ENCODE results near the gene CDK5.
"Not testable (repeated sequence)": the region's sequence is repeated elsewhere in the genome, so short reads cannot be mapped to it uniquely, and the experiment has no call there.

CDK5 gene

DNA sequence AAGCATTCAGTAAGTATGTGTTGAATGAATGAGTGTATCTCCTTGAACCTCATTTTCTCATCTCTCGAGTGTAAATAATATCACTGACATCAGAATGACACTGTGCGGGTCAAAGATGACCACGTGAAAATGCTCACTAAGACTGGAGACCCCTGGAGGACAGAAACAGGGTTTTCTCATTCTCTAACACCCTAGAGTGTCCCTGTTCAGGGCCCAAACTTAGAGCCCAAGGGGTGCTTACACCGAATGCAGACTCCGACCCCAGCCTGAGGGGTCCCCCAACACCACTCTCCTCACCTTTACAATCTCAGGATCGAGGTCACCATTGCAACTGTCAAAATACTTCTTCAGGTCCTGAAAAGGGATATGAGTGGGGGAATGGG, 1.4 kb downstream of the CDK5 start:
- DNase-seq: no peak

DNA sequence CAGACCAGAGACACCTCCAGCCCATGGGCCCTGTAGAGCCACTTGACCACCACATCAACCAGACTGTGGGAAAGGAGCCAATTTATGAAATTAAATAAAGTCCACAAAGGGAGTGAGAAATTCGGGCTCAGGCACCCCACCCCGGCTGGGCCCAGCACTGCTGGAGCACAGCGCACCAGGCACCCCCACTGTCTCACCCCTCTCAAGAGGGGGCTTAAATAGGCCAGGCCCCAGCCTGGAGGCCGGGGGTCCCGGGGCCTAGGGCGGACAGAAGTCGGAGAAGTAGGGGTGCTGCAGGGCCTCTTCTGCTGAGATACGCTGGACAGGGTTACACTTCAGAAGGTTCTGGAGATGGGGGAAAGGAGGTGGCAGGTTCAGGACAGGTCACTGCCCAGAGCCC, 3.9 kb downstream of the CDK5 start:
- no peak for DNase-seq

DNA sequence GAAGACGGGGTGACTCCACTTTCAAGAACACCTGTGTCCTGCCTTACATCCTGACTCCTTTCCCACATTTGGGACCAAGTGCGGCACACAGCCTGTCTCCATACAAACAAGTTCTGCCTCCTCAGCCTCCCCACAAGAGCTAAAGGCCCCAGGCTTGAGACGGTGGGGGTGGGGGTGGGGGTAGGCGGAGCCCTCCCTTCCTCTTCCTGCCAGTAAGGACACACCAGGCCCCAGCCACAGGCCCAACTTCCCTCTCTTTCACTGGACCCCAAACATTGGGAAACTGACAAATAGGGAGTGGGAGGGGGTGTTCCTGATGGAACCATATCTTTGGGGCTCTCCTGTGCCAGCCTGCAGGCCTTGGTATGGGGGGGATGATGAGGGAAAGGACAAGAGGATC, 4.6 kb downstream of the CDK5 start:
- no peak for DNase-seq

DNA sequence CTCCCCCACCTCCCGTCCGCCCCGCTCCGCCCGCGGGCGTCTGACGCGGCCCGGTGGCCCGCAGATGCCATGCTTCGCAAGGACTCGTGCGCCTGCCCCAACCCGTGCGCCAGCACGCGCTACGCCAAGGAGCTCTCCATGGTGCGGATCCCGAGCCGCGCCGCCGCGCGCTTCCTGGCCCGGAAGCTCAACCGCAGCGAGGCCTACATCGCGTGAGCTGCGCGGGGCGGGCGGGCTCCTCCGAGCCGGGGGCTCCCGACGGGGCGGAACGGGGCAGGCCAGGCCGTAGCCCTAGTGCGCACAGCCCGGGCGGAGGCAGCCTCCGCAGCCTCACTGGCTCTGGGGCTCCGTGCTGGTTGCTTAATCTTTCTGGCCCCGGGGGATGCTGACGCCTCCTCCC, 6.6 kb downstream of the CDK5 start:
- no peak for DNase-seq

DNA sequence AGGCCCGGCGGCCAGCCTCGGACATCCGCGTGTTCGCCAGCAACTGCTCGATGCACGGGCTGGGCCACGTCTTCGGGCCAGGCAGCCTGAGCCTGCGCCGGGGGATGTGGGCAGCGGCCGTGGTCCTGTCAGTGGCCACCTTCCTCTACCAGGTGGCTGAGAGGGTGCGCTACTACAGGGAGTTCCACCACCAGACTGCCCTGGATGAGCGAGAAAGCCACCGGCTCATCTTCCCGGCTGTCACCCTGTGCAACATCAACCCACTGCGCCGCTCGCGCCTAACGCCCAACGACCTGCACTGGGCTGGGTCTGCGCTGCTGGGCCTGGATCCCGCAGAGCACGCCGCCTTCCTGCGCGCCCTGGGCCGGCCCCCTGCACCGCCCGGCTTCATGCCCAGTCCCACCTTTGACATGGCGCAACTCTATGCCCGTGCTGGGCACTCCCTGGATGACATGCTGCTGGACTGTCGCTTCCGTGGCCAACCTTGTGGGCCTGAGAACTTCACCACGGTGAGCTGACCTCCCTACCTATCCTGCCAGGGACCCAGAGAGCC, 8.7 kb downstream of the CDK5 start:
- no peak for DNase-seq

DNA sequence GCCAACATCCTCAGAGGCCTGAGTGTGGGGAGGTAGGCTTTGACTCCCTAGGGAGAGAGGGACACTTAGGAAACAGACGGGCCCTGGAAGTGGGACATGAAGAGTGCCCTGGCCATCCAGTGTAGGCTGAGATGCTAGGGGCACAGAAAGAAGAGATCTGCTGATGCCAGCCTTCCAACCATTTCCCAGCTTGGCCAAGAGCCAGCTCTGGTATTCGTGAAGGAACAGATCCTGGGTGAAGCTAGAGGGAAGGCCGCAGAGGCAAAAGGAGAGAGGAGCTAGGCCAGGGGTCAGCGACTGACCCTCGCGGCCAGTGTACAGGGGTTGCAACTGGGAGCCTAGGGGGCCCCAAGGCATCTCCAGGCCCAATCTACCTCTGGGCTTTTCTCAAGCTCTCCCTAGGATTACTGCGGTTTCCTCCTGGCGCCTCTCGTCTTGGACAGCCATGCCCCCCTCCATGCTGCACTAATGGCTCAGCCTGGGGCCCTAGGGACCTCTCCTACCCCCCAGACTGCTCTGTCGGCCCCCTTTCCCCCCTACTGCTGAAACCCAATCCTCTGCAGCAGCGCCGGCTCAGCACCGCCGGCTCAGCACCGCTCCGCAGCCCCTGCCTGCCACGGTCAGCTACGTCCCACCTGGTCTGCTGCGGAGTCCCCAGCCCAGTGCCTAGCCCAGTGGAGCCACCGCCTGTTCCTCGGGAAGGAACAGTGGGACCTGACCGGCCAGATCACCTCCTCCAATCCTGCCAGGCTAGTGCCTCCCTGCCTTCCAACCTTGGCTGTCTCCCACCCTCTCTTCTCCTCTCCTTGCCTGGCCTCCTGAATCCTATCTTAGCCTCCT, 9.5 kb downstream of the CDK5 start, which contains the start of gene ASIC3:
Gene ASIC3 (plus strand): TSS at position 556 of the 840 bp plus-strand sequence. CDS start 355 bp downstream, outside the sequence.
- peak in 1 of 2 experiments; percentile 45 for DNase-seq

DNA sequence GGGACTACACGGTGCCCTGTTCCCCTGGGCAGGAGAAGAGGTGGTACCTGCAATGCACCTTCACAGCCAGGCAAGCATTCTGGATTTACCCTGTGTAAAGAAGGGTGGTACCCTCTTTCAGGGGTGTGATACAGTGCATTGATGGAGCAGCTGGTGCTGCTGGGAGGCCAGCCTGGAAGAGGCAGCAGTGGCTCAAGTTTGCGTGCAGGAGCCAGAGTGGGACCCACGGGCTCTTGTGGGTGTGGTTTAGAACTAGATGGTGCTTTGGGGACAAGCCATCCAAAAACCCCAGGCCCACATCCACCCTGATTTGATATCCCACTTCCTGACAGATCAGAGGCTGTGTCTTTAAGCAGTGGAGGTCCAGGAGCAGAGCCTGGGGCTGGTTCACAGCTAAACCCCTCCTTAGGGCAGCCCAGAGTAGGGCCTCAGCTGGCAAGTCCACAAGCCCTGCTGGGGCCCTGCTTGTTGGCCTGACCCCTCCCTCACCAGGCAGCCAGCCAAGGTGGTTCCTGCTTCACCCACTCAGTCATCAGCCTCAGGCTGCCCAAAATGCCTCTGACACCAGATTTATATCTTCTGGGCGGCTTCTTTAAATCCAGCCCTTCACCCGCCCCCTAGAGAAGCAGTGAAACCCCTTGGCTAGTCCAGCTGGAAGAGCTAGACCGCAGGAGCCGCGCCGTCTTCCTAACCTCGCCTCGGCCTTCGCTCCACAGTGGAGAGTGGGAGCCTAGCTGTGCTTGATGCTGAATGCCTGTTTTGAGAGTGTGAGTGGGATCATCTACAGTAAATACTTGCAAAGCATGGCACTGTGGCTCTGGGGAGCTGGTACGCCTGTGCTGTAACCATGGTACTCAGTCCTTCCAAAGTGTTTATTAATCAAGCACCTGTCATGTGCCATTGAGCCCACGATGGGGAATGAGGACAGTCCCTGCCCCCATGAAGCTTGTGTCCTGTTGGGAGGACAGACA, 10.8 kb downstream of the CDK5 start:
- DNase-seq: peak in 1 of 2 experiments; percentile 13

DNA sequence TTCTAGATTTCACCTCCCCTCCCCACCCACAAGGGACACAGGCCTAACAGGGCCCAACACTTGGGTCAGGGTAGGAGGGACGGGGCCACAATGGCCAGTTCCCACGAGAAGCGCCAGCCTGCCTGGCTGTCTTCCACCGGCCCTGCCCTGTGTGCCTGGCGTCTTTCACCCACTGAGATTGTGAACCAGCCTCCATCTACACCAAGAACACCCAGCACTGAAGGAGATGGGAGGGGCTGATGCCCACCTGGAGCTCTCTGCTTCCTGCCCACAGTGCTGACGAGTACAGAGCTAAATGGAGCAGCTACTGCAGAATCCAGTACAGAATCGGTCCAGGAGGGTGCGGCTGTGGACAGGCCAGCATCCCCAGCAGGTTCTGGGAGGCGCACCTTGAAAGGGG, 11.7 kb downstream of the CDK5 start:
- no peak for DNase-seq

DNA sequence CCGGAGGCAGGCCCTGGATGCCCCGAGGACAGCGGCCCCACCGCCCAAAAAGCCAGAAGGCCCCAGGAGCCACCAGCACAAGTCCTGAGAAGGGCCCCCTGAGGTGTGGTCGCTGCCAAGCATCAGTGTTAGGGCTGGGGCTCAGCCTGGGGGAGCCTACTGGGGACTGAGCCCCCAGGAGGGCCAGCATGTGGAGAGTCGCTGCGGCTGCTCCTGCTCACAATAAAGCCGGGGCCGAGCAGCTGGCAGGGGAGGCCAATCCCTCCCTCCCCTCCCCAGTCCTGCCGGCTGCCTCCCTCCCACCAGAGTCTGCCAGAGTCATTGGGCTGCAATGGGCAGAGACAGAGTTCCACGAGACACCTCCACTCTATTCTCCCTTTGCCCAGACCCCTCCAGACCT, 12.4 kb downstream of the CDK5 start:
- peak; percentile 39 to 70 for DNase-seq

DNA sequence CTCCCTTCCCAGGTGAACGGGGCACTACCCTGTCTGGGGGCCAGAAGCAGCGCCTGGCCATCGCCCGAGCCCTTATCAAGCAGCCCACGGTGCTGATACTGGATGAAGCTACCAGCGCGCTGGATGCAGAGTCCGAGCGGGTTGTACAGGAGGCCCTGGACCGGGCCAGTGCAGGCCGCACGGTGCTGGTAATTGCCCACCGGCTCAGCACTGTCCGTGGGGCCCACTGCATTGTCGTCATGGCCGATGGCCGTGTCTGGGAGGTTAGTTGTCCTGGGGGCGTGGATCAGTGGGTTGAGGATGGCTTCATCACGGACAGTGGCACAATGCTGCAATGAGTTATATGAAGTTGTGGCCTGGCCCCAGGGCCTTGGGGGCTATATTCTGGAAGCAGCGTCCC, 13.7 kb downstream of the CDK5 start:
- no peak for DNase-seq

DNA sequence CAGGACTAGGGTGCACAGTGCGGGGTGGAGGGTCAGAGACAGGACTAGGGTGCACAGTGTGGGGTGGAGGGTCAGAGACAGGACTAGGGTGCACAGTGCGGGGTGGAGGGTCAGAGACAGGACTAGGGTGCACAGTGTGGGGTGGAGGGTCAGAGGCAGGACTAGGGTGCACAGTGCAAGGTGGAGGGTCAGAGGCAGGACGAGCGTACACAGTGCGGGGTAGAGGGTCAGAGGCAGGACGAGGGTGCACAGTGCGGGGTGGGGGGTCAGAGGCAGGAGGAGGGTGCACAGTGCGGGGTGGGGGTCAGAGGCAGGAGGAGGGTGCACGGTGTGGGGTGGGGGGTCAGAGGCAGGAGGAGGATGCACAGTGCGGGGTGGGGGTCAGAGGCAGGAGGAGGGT, 14.2 kb downstream of the CDK5 start:
- not testable (repeated sequence) for DNase-seq

DNA sequence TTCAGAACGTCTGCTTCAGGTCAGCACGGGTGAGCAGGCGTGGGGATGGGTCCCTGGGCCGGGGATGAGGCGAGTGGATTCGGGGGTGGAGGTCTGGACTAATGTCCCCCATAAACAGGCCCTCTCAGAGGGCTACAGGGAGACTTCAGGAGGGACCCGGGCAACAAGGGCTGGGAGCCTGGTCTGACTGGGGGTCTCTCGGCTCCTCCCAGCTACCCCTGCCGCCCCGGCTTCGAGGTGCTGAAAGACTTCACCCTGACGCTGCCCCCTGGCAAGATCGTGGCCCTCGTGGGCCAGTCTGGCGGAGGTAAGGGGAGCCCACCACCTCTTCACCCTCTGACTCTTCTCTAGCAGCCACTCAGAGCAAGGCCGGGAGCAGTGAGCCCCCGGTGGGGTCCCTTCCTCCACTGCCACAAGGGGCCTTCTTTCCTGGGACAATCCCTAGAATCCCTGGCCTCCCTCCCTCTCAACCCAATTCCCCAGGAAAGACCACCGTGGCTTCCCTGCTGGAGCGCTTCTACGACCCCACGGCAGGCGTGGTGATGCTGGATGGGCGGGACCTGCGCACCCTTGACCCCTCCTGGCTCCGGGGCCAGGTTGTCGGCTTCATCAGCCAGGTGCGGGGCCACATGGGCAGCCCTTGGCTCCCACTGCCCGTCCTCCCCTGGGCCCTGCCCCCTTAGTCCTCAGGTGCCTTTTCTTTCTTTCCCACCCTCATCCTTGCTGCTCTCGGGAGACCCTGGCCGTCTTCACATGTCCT, 16.9 kb downstream of the CDK5 start:
- no peak for DNase-seq

DNA sequence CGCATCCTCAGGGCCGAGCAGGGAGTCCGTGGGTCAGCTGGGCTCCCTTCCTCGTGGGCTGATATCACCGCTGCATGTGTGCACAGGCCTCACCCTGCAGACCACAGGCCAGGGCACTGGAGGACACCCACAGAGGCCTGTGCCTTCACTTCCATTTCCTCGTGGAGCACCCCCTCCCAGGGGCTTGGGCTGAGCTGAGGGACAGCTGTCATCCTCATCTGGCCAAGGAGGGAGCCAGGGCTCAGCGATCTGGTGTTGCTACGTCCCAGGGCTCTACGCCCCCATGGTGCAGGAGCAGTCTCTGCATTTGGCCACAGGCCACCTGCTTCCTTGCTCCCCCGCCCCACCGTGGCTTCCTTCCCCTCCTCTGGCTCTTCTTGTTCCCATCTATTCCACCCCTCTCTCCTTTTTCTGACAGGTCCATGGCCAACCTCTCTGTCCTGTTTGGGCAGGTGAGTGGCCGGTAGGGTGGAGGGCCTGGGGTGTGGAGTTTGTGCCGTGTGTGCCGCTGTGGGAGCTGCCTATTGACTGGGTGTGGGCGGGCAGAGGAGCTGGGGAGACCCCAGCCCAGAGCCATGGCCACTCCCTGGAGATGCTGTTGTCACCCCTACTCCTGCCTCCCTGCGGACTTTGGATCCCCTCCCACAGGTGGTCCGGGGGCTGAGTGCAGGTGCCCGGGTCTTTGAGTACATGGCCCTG, 17.7 kb downstream of the CDK5 start:
- peak; percentile 14 to 69 for DNase-seq

DNA sequence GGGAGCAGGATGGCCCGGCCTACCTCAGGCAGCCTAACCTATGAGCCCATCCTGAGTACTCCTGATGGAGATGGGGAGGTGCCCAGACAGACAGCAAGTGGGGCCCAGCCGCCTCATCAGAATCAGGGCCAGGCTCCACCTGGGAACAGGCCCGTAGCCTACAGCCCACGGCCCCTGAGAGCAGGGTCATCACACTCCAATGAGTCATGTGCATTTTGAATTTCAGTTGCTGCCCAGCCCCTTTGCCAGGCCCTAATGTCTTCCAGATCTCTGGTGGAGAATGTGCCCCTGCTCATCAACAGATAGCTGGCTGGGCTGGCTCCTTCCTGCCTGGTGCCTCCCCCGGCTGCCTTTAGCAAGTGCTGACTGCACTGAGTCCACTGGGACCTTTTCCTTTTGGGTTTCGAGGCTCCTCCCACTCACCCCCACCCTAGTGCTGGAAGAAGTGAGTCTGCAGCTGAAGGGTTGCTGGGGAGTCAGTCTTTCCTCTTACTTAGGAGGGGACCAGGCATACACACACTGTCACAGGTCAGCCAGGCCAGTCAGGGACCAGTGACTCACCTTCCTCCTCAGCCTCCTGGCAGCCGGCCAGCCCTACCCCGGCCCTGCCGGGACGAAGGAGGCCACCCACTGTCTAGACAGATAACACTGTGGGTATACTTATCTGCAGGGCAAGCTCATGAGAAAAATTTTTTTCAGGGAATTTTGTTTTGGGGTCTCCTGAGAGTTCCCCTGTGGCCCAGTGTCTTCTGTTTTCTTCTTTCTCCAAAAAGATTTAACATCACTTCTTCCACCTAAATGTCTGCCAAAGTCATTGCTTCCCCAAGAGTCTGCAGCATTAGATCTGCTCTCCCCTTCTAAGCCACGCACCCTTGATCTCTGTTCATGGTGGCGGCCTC, 18.5 kb downstream of the CDK5 start:
- no peak for DNase-seq

DNA sequence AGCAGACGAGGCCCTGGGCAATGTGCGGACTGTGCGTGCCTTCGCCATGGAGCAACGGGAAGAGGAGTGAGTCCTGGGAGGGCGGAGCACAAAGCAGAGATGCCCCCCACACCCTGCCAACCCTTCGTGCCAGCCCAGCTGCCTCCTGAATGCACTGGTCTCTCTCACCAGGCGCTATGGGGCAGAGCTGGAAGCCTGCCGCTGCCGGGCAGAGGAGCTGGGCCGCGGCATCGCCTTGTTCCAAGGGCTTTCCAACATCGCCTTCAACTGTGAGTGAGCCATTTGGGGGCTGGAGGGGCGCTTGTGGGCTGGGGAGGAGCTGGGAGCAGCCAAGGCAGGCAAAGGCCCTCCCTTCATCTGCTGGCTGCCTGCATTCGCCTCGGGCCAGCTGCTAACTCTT, 21.8 kb downstream of the CDK5 start:
- no peak for DNase-seq

DNA sequence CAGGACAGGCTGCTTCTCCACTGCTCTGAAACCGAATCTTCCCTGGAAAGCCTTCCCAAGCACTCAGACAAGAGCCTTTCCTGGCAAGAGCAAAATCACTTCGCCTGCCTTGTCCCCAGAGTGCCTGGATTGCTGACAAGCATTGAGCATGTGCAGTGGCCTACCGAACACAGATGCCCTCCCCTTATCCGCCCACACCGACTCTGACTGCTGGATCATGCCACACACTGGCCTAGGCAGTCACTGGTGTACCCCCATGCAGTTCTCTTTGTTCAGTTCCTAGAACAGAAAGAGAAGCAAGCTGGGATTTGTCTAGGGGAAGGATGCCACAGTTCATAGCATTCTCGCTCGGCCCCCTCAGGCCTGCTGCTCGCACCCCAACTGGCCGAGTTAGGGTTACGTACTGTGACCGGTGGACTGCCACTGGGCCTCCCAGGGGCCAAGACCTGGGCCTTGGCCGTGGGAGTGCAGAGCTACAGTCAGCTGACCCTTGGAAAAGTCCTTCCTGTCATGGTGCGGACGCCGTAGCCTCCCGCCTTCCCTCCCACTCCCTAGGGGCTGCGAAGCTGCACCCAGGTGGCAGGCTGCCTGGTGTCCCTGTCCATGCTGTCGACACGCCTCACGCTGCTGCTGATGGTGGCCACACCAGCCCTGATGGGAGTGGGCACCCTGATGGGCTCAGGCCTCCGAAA, 22.5 kb downstream of the CDK5 start:
- no peak for DNase-seq

DNA sequence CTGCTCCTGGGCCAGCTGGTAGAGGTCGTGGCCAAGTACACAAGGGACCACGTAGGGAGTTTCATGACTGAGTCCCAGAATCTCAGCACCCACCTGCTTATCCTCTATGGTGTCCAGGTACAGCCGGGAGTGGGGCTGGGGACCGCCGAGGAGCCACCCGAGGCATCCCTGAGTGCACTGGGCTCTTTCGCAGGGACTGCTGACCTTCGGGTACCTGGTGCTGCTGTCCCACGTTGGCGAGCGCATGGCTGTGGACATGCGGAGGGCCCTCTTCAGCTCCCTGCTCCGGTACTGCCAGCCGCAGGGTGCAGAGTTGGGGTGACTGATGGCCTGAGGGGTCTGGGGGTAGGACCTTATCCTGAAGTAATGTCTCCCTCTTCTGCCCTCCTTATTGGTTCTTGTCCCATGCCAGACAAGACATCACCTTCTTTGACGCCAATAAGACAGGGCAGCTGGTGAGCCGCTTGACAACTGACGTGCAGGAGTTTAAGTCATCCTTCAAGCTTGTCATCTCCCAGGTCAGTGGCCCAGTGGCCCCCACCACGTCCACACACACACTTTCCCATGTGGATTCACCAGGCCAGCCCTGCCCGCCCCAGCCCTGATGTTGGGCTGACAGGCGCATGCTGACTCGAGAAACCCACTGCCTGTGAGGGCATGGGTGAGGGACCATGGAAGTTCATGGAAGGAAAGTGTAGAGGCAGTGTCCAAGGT, 23.2 kb downstream of the CDK5 start:
- DNase-seq: no peak

DNA sequence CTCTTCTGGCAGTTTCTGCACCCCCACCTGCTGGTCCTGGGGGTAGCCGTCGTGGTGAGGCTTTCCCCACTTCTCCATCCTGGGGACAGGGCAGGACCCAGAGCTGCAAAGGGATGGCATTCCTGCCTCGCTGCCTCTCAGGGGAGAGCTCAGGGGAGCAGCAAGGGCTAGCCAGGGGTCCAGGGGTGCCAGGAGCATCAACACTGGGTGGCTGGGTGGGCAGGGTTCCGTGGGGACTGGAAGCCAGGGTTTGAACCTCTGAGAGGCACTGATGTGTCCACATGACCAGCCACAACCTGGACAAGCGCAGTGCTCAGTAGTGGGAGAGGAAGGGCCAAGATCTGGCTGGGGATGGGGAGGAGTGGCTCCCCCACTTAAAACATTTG, 23.8 kb downstream of the CDK5 start:
- no peak for DNase-seq

Measured in NCI-H524 (cell line).